Neural cell (in vitro differentiated cells): ENCODE results near the gene FSCN2.

Source experiments
- EZH2 ChIP-seq: fragments of 200-600, 300-800 bp; shearing (Covaris generic), sonication (generic); IDR thresholded peaks from 2 replicates; pipeline ENCODE4 v1.6.1; 2014; ENCODE audit warnings: antibody characterized with exemption, low read length, borderline replicate concordance, mild to moderate bottlenecking; ENCODE audit not compliant: insufficient read depth, poor library complexity, severe bottlenecking
- TF ChIP-seq, protein P1 (sequence below): fragments of 450-650 bp; IDR thresholded peaks from 2 replicates; pipeline ENCODE4 v1.5.1; 2014; ENCODE audit warnings: antibody characterized with exemption, mild to moderate bottlenecking, moderate library complexity; ENCODE audit not compliant: poor library complexity, severe bottlenecking

DNA sequence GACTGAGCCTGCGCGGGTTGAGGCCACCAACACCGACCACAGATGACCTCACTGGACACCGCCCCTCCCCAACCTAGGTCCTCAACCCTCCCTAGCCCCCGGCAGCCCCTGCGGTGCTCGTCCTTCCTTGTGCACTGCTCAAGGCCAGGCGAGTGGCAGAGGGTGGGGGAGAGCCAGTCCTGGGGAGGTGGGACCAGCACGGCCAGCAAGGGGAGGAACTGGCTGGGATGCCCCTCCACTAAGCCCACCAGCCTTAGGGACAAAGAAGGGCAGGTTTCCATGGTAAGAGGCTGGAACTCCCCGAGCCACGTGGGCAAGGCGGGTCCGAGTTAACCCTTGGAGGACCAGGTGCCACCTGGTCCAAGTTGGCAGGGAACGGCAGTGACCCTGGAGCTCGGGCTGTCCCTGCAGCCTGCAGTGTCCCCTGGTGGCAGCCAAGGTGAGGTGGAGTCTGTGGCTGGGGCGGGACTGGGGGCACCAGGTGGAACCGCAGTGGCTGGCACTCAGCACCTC is 9.2 kb downstream of the FSCN2 start:
- TF ChIP-seq, protein P1, sequence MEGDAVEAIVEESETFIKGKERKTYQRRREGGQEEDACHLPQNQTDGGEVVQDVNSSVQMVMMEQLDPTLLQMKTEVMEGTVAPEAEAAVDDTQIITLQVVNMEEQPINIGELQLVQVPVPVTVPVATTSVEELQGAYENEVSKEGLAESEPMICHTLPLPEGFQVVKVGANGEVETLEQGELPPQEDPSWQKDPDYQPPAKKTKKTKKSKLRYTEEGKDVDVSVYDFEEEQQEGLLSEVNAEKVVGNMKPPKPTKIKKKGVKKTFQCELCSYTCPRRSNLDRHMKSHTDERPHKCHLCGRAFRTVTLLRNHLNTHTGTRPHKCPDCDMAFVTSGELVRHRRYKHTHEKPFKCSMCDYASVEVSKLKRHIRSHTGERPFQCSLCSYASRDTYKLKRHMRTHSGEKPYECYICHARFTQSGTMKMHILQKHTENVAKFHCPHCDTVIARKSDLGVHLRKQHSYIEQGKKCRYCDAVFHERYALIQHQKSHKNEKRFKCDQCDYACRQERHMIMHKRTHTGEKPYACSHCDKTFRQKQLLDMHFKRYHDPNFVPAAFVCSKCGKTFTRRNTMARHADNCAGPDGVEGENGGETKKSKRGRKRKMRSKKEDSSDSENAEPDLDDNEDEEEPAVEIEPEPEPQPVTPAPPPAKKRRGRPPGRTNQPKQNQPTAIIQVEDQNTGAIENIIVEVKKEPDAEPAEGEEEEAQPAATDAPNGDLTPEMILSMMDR, result peak; percentile 54
- no peak for TF ChIP-seq EZH2
